Activated CD4-positive, alpha-beta T cell treated with anti-CD3 and anti-CD28 coated beads, Interleukin-2, amount 50 U/mL, for 24 hours (primary cell): ENCODE measurements around the gene TMPRSS3.

Source experiments
- DNase-seq, 2 donors: peaks; one replicate each; pipeline ENCODE4 v3.0.0-alpha.2; 2020; ENCODE audit warnings: low read depth in 1 of 2, low spot score in 1 of 2

TMPRSS3 gene

DNA sequence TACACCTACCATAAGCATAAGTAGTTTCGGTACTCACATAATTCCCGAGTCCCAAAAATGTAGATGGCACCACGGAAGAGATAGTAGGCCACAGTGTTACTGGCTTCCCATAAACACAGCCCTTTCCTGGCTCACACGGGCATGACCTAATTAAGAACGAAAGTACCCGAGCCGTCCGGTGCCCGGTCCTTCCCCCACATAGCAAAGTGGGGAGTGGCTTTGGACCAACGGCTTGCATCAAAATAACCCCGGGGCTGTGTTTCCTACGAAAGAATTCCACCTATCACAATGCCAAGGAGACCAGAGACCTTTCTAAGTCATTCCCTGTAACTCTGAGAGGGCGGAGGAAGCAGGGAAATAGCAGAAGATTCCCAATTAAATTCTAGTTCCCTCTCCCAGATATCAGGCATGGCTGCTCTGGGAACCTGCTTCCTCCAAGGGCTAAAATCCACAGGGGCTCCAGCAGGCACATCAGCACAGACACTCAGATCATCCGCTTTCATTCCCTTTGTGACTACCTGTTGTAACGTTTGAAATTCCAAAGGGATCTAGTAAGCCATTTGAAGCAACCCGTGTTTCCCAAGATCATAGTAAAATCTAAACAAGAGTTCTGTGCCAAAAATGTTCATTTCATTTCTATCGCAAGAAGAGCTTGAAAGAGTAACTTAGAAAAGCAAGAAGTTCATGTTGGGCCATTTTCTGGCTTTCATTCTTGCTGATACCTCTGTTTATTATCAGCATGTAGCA is at the start of gene TMPRSS3:
Gene TMPRSS3 (minus strand): TSS at position 148 of the 747 bp plus-strand sequence. CDS start 635 bp downstream, outside the sequence.
- DNase-seq: no peak

DNA sequence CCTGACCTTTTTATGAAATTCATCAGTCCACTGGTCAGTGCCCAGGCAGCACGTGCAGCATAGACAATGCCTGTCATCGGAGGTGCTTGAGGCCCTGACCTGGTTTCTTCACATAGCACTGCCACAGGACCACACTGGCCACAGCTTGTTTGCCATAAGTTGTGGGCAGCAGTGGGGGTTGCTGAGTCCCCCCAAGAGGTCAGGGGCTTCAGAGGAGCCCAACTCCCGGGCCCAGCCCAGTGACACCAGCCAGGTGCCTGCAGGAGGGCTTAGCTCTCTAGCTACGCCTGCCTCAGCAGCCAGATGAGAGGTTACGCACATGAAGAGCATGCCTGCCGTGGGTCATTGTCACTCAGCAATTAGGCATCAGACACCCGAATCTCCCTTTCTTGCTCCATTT is 49.5 kb upstream of the TMPRSS3 start:
- DNase-seq: no peak

DNA sequence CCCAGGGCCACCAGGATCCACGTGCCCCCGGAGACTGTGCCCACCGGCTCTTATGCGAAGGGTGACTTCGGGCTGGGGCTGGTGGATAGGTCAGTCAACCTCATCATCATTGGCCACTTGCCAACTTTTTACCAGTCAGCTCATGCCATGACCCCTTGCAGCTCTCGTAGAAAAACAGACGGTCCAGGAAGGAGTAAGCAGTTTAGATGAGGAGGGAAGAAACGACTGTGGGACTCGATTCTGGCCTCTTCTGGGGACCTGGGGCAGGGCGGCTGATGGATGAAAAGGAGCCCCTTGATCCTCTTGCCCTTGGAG is 48.9 kb upstream of the TMPRSS3 start:
- no peak for DNase-seq

DNA sequence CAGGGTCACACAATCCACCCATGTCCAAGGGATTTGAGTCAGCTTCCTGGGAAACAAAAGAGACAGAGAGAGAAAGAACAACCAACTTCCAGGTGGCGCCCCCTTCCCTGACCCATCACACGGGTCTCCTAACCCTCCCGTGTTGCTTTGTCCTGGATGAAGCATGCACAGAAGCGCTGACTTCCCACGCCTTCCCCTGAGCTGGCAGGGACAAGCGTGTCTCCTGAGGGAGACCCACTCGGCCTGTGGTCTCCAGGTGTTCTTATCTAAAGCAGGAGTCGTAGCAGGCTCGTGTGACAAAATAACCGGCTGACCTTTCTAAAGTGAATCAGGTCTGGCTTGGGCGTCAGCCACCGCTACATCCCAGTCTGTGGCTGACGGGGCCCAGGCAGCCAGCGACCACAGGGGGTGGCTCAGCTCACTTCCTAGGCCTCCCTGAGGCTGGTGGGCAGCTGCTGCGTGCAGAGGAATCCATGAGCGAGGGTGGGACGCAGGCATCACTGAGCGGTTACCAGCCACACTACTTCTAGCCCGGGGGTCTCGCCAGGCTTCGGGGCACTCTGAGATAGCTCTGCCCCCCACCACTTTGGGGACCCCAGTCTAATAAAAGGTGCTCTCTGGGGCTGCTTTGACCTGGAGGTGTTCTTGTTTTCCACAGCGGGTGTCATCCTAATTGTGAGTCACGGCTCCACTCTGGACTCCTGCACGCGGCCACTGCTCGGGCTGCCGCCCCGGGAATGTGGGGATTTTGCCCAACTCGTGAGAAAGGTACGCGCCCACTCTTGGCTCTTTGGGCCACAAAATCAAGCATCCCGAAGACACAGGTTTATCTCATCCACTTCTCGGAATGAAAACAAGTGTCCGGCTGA is 48.3 kb upstream of the TMPRSS3 start:
- no peak for DNase-seq

DNA sequence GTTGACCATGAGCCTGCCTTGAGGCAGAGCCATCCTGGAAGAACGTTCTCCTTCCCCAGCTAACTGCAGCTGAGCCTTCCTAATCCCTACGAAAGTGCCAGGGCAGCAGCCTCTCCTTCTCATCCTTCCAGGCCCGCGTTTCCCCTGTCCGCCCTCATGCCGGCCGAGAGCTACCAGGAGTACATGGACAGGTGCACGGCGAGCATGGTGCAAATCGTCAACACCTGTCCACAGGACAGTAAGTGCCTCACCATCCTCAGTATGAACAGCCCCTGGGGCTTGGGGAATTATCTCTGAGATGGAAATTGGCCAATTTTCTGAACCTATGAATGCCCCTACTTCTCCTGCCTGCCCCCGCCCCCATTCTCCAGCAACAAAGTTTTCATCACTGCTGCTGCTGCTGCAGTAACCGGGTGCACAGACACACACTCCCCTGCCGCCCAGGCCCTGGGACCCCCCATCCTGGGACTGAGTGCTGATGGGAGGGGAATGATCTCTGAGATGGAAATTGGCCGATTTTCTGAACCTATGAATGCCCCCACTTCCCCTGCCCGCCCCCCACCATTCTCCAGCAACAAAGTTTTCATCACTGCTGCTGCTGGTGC is 47.4 kb upstream of the TMPRSS3 start:
- no peak for DNase-seq

DNA sequence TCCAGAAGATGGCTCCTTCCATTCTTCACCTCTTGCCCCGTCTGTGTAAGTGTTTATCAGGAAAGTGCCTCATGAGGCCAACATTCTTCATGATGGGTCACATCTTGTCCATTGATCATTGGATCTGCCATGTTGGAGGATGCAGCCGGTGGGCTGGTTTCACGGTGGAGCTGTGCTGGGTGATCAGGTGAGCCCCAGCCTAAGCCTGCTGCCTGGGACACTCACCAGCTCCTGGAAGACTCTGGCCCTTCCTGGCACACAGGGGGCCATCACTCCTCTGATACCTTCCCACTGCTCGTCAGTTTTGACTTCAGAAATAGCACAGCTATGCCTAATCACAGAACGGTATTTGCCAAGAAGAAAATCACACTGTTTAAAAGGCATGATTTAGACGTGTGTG is 46.1 kb upstream of the TMPRSS3 start:
- DNase-seq: no peak

DNA sequence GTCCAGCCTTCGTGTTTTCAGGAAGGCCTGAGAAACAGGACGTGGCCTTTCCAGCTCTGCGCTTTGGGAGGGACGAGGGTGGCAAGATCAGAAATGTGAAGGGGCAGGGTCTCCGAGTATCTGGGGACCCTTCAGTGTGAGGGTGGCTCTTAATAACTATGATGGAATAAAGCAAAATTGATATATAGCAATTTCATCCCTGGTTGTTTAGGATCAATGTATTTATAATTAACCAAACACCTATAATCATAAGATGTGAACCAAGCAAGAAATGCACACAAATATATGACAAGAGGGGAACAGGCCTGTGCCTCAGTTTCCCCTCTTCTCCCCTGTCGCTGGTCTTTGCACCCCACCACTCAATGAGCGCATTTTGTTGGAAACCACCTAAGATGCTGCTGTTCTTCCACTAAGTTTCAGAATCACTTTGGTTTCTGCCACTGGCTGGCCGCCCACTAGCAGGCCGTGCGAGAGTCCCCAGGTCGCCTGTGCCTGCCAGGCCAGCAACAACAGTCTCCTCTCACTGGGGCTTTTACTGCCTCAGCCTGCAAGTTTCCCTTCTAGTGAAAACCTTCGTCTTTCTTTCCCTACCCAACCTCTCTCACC is 44.4 kb upstream of the TMPRSS3 start:
- no peak for DNase-seq

DNA sequence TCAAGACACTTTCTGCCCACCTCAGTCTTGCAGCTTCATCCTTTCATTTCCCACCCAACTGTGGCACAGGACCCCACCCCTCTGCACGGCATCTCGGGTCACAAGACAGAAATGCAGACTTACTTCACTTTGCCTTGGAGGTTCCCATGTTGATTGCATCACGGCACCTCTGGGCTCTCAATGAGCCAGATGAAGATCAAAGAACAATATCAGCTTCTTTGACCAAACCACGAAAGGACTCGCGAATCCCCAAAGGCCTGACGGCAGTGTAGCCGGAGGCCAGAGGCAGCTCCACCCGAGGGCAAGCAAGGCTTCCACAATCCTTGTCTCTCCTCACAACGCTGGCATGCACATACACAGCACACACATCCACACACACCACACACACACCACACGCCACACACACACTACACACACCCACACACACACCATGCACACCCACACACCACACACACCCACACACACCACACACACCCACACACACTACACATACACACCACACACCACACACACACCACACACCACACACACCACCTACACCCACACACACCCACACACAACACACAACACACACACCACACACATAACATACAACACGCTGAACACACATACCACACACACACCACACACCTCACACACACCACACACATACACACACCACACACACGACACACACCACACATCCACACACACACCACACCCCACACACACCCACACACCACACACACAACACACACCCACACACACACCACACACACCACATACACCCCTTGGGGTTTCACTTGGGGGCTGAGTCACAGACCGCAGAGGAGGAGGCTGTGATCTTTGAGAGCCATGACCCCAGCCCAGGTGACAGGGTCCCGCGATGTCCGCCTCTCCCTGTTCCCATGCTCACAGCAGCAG is 43.7 kb upstream of the TMPRSS3 start:
- no peak for DNase-seq

DNA sequence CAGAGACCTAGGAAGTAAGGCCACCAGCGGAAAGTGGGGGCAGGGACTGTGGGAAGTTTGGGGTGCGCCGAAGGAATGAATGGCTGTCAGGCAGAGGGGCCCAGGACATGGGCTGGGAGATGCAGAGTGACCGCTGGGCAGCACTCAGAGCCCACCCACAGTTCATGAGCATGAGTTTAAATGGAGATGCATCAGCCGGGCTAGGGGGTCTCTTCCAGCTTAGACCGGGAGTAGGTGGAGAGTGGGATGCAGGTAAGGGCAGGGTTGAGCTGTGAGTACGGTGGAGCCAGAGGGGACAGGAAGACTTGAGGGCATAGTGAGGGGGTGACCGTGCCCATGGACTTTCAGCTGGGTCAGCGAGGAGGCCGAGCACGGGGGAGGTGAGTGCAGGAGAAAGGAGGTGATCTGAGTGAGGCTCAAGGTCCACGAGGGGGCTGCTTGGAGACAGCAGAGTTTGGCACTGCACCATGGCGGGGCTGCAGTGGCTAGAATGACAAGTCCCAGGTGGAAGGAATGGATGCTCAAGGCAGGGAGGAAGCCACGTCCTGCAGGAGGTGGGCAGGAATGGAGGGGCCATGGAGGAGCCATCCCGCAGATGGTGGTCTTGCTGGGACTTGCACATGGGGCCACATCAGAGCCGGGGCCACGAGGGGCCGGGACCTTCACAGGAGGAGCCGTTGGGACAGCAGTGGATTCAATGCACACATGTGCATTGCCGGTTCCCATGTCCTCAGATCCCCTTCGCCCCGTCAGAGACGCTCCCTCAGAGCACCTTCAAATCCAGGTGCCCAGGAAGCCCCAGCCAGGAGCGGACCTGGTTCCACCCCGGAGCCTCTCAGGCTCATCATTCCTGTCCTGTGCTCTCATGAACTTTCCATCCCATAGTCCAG is 42.7 kb upstream of the TMPRSS3 start:
- DNase-seq: no peak

DNA sequence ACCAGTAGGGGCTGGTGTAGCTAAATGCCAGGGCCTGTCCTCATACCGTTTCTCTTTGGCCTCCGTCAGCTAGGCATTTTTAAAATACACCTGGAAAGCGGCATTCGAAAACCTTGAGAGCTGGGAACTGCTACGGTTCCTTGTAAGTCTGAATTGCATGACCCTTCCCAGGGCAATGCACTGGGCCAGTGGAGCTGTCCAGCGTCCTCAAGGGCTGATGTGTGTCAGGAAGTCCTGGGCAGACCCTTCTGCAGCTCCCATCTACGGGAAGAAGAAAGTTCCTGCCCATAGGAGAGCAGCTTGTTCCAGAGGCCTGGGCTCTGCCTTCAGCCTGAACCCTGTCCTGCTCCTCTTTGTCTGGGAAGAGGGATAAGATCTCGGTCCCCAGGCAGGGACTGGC is 41.9 kb upstream of the TMPRSS3 start:
- no peak for DNase-seq

DNA sequence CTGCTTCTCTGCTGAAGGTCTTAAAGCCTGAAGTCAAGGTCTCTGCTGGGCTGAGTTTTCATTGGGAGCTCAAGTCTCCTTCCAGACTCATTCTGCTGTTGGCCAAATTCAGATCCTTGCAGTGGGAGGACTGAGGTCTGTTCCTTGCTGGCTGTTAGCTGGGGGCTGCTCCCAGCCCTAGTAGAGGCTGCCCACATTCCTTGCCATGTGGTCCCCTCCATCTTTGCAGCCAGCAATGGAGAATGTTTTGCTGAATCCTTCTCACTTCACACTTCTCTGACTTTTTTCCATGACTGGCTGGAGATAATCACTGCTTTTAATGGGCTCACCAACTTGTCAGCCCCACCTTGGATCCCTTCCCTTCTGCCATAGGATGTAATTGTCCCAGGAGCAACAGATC is 41.1 kb upstream of the TMPRSS3 start:
- no peak for DNase-seq

DNA sequence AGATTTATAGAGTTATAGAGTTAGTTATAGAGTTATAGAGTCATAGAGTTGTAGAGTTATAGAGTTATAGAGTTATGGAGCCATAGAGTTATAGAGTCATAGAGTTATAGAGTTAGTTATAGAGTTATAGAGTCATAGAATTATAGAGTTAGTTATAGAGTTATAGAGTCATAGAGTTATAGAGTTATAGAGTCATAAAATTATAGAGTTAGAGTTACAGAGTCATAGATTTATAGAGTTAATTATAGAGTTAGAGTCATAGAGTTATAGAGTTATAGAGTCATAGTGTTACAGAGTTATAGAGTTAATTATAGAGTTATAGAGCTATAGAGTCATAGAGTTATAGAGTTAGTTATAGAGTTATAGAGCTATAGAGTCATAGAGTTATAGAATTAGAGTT is 40.0 kb upstream of the TMPRSS3 start:
- DNase-seq: no peak

DNA sequence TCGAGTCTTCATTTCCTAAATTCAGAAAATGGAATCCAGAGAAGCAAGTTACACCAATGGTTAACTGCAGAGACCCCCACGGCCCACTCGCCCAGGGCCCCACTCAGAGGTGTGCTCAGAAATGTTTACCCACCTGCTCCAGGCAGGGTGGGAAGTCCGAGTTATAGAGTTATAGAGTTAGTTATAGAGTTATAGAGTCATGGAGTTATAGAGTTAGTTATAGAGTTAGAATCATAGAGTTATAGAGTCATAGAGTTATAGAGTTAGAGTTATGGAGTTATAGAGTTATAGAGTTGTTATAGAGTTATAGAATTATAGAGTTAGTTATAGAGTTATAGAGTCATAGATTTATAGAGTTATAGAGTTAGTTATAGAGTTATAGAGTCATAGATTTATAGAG is 39.5 kb upstream of the TMPRSS3 start:
- DNase-seq: no peak

DNA sequence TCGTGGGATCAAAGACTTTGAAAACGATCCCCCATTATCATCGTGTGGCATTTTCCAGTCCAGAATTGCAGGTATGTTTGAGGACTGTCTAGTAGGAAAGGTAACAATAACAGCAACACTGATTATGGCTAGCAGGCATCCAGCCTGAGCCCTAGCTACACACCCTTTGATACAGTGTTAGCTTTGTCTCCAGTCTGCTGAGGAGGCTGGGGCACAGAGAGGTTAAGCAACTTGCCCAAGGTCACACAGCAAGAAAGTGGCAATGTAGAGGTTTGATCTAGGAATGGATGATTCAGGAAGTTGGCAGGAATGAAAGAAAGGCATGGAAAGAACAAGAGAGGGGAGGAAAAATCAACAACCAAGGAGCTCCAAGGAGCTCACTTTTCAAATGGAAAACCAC is 39.0 kb upstream of the TMPRSS3 start:
- DNase-seq: no peak

DNA sequence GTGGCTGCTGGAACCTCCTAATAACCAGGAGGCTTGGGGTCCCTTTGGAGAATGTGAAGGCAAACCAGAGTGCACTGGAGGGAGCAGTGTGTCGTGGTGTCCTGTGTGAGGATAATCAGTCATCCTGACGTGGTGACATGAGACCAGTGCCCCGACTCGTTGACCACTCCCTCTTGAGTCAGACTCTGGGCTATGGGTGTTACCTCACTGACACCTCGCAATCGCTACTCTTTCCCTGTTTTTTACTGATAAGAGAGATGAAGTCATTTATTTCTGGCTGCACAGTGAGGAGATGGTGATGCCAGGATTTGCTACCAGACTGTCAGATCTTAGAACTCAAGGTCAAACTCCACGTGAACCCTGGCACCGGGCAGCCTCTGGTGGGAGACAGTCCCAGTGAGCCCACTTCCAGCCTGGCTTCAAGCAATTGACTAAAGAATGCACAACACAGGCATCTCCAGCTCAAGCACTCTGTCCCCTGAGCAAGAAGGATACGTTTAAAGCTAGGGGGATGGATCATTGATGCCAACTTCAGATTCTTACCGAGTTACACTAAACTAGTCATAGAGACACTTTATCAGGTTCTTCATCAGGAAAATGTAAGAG is 38.2 kb upstream of the TMPRSS3 start:
- no peak for DNase-seq

DNA sequence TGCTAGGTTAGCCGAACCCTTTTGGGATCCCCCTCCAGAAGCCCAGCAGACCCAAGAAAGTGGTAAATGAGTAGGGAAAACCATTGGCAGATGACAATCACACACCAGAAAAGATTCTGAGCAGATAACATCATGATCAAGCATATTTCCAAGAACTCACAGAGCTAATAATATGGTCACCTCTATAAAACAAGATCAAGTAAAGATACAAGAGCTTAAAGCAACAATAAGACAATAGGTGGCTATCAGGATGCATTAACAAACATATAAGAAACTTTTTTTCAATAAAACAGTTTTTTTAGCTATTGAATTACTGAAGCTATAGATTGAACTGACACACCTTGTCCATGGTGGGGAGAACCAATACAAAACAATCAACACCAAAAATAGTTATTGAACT is 36.8 kb upstream of the TMPRSS3 start:
- DNase-seq: no peak

DNA sequence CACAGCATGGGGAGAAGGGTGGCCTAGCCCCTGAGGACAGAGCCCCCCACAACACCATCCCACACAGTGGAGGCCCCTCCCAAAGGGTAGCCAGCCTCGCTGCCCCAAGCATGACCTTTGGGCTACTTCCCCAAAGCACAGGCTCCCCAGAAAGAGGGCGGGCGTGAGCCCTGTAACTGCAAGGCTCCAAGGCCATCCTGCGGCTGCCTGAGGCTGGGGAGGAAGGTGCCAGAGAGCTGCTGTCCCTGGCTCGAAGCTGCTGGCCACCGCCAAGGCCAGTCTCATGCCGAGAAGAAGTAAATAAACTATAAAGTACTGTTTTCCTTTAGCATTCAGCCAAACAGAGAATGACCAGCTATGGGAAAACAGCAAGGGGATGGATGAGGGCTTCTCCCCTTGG is 35.3 kb upstream of the TMPRSS3 start:
- DNase-seq: no peak

DNA sequence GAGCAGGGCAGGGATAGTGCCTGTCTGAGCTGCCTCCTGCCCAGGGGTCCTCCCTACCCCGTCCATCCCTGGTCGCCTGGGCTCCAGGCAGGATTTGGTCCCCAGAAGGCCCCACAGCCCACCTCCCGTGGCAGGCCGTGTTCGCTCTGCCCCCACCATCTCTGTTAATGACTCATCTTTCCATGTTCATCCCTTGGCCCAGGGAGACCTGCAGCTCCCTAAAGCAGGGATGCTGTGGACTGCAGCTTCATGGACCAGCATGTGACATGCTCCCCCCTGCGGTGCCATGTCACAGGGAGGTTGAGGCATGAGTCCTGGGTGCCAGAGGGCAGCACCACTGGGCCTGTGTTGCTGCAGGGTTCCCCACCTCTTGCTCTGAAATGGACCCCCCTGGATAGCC is 34.7 kb upstream of the TMPRSS3 start:
- no peak for DNase-seq

DNA sequence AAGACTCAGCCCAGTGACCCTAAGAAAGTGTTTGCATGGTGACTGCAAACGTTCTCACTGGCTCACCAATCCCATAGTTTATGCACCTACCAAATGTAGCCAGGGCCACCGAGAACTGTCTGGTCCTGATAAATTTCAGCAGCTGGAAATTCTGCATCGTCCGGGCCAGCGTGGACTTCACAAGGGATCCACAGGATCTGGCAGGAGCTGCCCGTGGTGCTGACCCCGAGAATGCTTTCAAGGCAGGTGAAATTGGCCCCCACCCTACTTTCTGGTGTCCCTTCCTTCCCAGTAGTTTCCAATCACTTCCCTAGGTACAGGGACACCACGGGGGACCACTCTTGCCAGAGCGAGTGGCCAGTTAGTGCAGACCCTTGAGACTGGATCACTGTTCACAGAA is 34.0 kb upstream of the TMPRSS3 start:
- no peak for DNase-seq
